K562 (cell line): Measurements from ENCODE around the gene TMEM39A. TPM values are rescaled to one million over a fixed set of nuclear protein-coding genes. Genes with fewer than 3 reads are reported as not detected.

ENCODE experiments used
- ESRRB ChIP-seq: fragments of 250-450 bp; sonication (Bioruptor Pico); IDR thresholded peaks from 2 replicates; pipeline ENCODE4 v1.5.0; 2020; ENCODE audit warnings: mild to moderate bottlenecking, moderate library complexity, borderline replicate concordance
- MEF2D ChIP-seq: conservative IDR thresholded peaks from 2 replicates; pipeline ENCODE4 v1.6.1; 2016; ENCODE audit warnings: low read depth, missing genetic modification characterization, missing compliant biosample characterization
- MGA ChIP-seq: fragments of 450-650 bp; IDR thresholded peaks from 2 replicates; pipeline ENCODE4 v1.6.1; 2016; ENCODE audit warnings: mild to moderate bottlenecking, moderate library complexity
- SNRNP70 ChIP-seq: fragments of 200-400 bp; formaldehyde crosslinking; optimal IDR thresholded peaks from 2 replicates; pipeline ENCODE3; 2017; ENCODE audit warnings: low read depth, low read length
- SRSF9 ChIP-seq: fragments of 200-400 bp; formaldehyde crosslinking; IDR thresholded peaks from 2 replicates; pipeline ENCODE4 v1.6.1; 2017; ENCODE audit warnings: low read depth, low read length, borderline replicate concordance
- ZNF224 ChIP-seq: sonication (generic); formaldehyde crosslinking; IDR thresholded peaks from 2 replicates; pipeline ENCODE4 v1.8.0; 2022; ENCODE audit warnings: mild to moderate bottlenecking, missing genetic modification reagents
- ZNF830 ChIP-seq: fragments of 250-450 bp; sonication (Bioruptor Pico); IDR thresholded peaks from 2 replicates; pipeline ENCODE4 v1.5.0; 2021; ENCODE audit warnings: mild to moderate bottlenecking
- polyA plus RNA-seq, 8 experiments: library from polyadenylated mRNA; depleted of rRNA in 4 of 8; stranded (reverse) in 5 of 8; unstranded in 3 of 8; fragments of >200 nt; fragmentation: Nextera tagmentation in 2 of 8; fragmentation: Illumina TruSeq in 1 of 8; extraction: Ambion mirVana in 2 of 8; extraction: Trizol in 1 of 8; gene quantifications; 2 replicates each; pipeline versions ENCODE4 v1.2.1 to v1.2.3, GENCODE V29; 2011 to 2014; ENCODE audit warnings: inconsistent platforms in 1 of 8, missing spikeins in 1 of 8
- total RNA-seq, 7 experiments: library from RNA; depleted of rRNA in 6 of 7; stranded (reverse); fragments of >200 nt in 6 of 7; fragmentation: Illumina TruSeq in 2 of 7; extraction: Trizol in 2 of 7; gene quantifications; 2 replicates each; pipeline versions ENCODE4 v1.2.1 to v1.2.3, GENCODE V29; 2011 to 2021; ENCODE audit warnings: low replicate concordance in 1 of 7
- TF ChIP-seq, protein P1 (sequence below): fragments of 250-450 bp; sonication (Bioruptor Pico); IDR thresholded peaks from 2 replicates; pipeline ENCODE4 v1.8.0; 2021; ENCODE audit warnings: moderate library complexity, mild to moderate bottlenecking, inconsistent platforms
- TF ChIP-seq, protein P2 (sequence below): fragments of 200-400 bp; formaldehyde crosslinking; IDR thresholded peaks from 2 replicates; pipeline ENCODE4 v1.6.1; 2017; ENCODE audit warnings: mild to moderate bottlenecking, low read depth, low read length, moderate library complexity

Gene TMEM39A
- total and polyA plus RNA-seq, 9 of the 15 experiments (the other 6 are each of a cell fraction or from before 2014, with no cell fraction given): 12.0 to 41.5 (median 15.4) TPM

GRCh38 chr3:119463171-119464169, at the start of gene TMEM39A (continued):
- TF ChIP-seq ZNF224 (CRISPR knock-in tag) (no peak), SRSF9 (no peak), MEF2D (tag) (no peak), ESRRB (CRISPR knock-in tag) (no peak), MGA (no peak), SNRNP70 (no peak), ZNF830 (CRISPR knock-in tag) (no peak)
- TF ChIP-seq, protein P1, sequence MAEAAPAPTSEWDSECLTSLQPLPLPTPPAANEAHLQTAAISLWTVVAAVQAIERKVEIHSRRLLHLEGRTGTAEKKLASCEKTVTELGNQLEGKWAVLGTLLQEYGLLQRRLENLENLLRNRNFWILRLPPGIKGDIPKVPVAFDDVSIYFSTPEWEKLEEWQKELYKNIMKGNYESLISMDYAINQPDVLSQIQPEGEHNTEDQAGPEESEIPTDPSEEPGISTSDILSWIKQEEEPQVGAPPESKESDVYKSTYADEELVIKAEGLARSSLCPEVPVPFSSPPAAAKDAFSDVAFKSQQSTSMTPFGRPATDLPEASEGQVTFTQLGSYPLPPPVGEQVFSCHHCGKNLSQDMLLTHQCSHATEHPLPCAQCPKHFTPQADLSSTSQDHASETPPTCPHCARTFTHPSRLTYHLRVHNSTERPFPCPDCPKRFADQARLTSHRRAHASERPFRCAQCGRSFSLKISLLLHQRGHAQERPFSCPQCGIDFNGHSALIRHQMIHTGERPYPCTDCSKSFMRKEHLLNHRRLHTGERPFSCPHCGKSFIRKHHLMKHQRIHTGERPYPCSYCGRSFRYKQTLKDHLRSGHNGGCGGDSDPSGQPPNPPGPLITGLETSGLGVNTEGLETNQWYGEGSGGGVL (CRISPR knock-in tag): no peak
- TF ChIP-seq, protein P2, sequence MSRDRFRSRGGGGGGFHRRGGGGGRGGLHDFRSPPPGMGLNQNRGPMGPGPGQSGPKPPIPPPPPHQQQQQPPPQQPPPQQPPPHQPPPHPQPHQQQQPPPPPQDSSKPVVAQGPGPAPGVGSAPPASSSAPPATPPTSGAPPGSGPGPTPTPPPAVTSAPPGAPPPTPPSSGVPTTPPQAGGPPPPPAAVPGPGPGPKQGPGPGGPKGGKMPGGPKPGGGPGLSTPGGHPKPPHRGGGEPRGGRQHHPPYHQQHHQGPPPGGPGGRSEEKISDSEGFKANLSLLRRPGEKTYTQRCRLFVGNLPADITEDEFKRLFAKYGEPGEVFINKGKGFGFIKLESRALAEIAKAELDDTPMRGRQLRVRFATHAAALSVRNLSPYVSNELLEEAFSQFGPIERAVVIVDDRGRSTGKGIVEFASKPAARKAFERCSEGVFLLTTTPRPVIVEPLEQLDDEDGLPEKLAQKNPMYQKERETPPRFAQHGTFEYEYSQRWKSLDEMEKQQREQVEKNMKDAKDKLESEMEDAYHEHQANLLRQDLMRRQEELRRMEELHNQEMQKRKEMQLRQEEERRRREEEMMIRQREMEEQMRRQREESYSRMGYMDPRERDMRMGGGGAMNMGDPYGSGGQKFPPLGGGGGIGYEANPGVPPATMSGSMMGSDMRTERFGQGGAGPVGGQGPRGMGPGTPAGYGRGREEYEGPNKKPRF: no peak
